ENCODE results near the gene PROSER2.

GRCh38 chr10:11908991-11909390, 85.8 kb downstream of the PROSER2 start:
- TF ChIP-seq, protein P1, sequence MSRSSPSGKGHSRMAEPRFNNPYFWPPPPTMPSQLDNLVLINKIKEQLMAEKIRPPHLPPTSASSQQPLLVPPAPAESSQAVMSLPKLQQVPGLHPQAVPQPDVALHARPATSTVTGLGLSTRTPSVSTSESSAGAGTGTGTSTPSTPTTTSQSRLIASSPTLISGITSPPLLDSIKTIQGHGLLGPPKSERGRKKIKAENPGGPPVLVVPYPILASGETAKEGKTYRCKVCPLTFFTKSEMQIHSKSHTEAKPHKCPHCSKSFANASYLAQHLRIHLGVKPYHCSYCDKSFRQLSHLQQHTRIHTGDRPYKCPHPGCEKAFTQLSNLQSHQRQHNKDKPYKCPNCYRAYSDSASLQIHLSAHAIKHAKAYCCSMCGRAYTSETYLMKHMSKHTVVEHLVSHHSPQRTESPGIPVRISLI (CRISPR knock-in tag; IDR thresholded peaks at IDR 0.05; ENCODE audit: borderline replicate concordance) = no peak
- no peak for TF ChIP-seq SIN3A (IDR thresholded peaks at IDR 0.05; ENCODE audit: borderline replicate concordance, low read depth, low read length)
- TF ChIP-seq STAG1 (CRISPR knock-in tag; IDR thresholded peaks at IDR 0.05) = no peak

All from HepG2 (cell line).